Type B pancreatic cell (in vitro differentiated cells): ENCODE results near the gene ABCA2. TPM values are rescaled to one million over a fixed set of nuclear protein-coding genes. Genes with fewer than 3 reads are reported as not detected.
A peak's percentile ranks its signal among the peaks of the same experiment; 100 is the strongest.

Source experiments
- DNase-seq: peaks from one replicate; pipeline ENCODE4 v3.0.0; 2021; ENCODE audit warnings: mixed read lengths; ENCODE audit not compliant: unreplicated experiment; ENCODE audit errors: extremely low spot score
- H3K27ac Mint-ChIP-seq: 2 replicates; pipeline ENCODE4 v1.8.0; 2021; ENCODE audit warnings: mild to moderate bottlenecking, mixed read lengths
- H3K27me3 Mint-ChIP-seq: 2 replicates; pipeline ENCODE4 v1.8.0; 2021; ENCODE audit warnings: mixed read lengths
- H3K36me3 Mint-ChIP-seq: 2 replicates; pipeline ENCODE4 v1.8.0; 2021; ENCODE audit warnings: mixed read lengths
- H3K4me1 Mint-ChIP-seq: one replicate; pipeline ENCODE4 v1.8.0; 2021; ENCODE audit warnings: mixed read lengths; ENCODE audit not compliant: unreplicated experiment
- H3K4me3 Mint-ChIP-seq: 2 replicates; pipeline ENCODE4 v1.8.0; 2021; ENCODE audit warnings: mild to moderate bottlenecking, mixed read lengths
- H3K9me3 Mint-ChIP-seq: 2 replicates; pipeline ENCODE4 v1.8.0; 2021; ENCODE audit warnings: mixed read lengths
- CTCF ChIP-seq: fragments of 200-600 bp; sonication (generic); conservative IDR thresholded peaks from 2 replicates; pipeline ENCODE4 v1.5.0; 2021; ENCODE audit warnings: antibody characterized with exemption, mild to moderate bottlenecking
- total RNA-seq: library from RNA; stranded (reverse); gene quantifications from 2 replicates; pipeline ENCODE4 v1.2.1, GENCODE V29; 2021; ENCODE audit warnings: low replicate concordance

Gene ABCA2
- total RNA-seq, 1 donor from 2014 or later, result 44.7 TPM

- H3K27me3 Mint-ChIP-seq, result no peaks in the 10 kb centered on the region
- TF ChIP-seq CTCF, result no peak
Observed at GRCh38 chr9:137030006-137030405, 2.0 kb upstream of the ABCA2 start.

GRCh38 chr9:137029058-137029936, 1.3 kb upstream of the ABCA2 start:
- peak; percentile 87 for DNase-seq
- H3K4me3 Mint-ChIP-seq, result peak overlapping the region; percentile 80
- no peaks in the 10 kb centered on the region for H3K9me3 Mint-ChIP-seq
- no peaks in the 10 kb centered on the region for H3K36me3 Mint-ChIP-seq
- H3K27ac Mint-ChIP-seq, result peak overlapping the region; percentile 70
- TF ChIP-seq CTCF, result peak; percentile 91
- no peaks in the 10 kb centered on the region for H3K4me1 Mint-ChIP-seq
- H3K27me3 Mint-ChIP-seq, result no peaks in the 10 kb centered on the region

More at GRCh38 chr9:137030006-137030405, 2.0 kb upstream of the ABCA2 start:
- H3K4me3 Mint-ChIP-seq, result no peak overlapping the region
- H3K36me3 Mint-ChIP-seq, result no peaks in the 10 kb centered on the region
- no peak for DNase-seq
- no peak overlapping the region for H3K27ac Mint-ChIP-seq
- H3K9me3 Mint-ChIP-seq, result no peaks in the 10 kb centered on the region
- H3K4me1 Mint-ChIP-seq, result no peaks in the 10 kb centered on the region

- peak overlapping the region; percentile 80 for H3K4me3 Mint-ChIP-seq
- H3K27ac Mint-ChIP-seq, result no peak overlapping the region
- no peak for DNase-seq
- TF ChIP-seq CTCF, result no peak
- H3K36me3 Mint-ChIP-seq, result no peaks in the 10 kb centered on the region
- H3K9me3 Mint-ChIP-seq, result no peaks in the 10 kb centered on the region
- no peaks in the 10 kb centered on the region for H3K4me1 Mint-ChIP-seq
- no peaks in the 10 kb centered on the region for H3K27me3 Mint-ChIP-seq
Observed at GRCh38 chr9:137028263-137029057, 423 bp upstream of the ABCA2 start.

GRCh38 chr9:137026828-137027227, 1.2 kb downstream of the ABCA2 start:
- Mint-ChIP-seq H3K9me3 (no peaks in the 10 kb centered on the region), H3K27me3 (no peaks in the 10 kb centered on the region), H3K36me3 (no peaks in the 10 kb centered on the region), H3K4me1 (no peaks in the 10 kb centered on the region), H3K4me3 (peak overlapping the region; percentile 88), H3K27ac (no peak overlapping the region)
- no peak for DNase-seq
- no peak for TF ChIP-seq CTCF

- H3K9me3 Mint-ChIP-seq, result no peaks in the 10 kb centered on the region
- no peaks in the 10 kb centered on the region for H3K36me3 Mint-ChIP-seq
- H3K27me3 Mint-ChIP-seq, result no peaks in the 10 kb centered on the region
- no peak overlapping the region for H3K27ac Mint-ChIP-seq
- no peaks in the 10 kb centered on the region for H3K4me1 Mint-ChIP-seq
- no peak for TF ChIP-seq CTCF
- H3K4me3 Mint-ChIP-seq, result peak overlapping the region; percentile 36
- no peak for DNase-seq
Observed at GRCh38 chr9:137026384-137026783, 1.7 kb downstream of the ABCA2 start.
